Body of pancreas (tissue), 4 donors: ENCODE measurements around the gene PDE4D. TPM values are rescaled to one million over a fixed set of nuclear protein-coding genes. Genes with fewer than 3 reads are reported as not detected.

Experiments
- ATAC-seq: fragments of 150-250 bp; one replicate; pipeline ENCODE4 v1.9.1; 2016
- DNase-seq, 4 donors: peaks; one replicate each; pipeline ENCODE4 v3.0.0-alpha.2; 2019
- H3K27ac ChIP-seq, 4 donors: fragments of 200-600 bp; sonication (generic); 1 replicate in 3 of 4; 2 replicates in 1 of 4; pipeline versions ENCODE4 v1.5.1 to v1.6.1; 2016 to 2019; ENCODE audit warnings: mild to moderate bottlenecking in 1 of 4, mixed read lengths in 1 of 4, moderate library complexity in 1 of 4
- H3K27me3 ChIP-seq, 2 donors: fragments of 200-600 bp; sonication (generic); one replicate each; pipeline ENCODE4 v1.6.0; 2016; ENCODE audit warnings: mild to moderate bottlenecking in 1 of 2
- H3K36me3 ChIP-seq, 2 donors: fragments of 200-600 bp; sonication (generic); replicated peaks in 1 of 2; 2 replicates each; pipeline ENCODE4 v1.5.1; 2016; ENCODE audit warnings: low read depth in 2 of 2; ENCODE audit not compliant: insufficient read depth in 1 of 2
- H3K4me1 ChIP-seq: fragments of 200-600 bp; sonication (generic); one replicate; pipeline ENCODE4 v1.6.0; 2016
- H3K4me3 ChIP-seq, 2 donors: fragments of 200-600 bp; sonication (generic); 1 replicate in 1 of 2; 2 replicates in 1 of 2; pipeline ENCODE4 v1.5.1; 2016 to 2019
- H3K9me3 ChIP-seq, 3 donors: fragments of 200-600 bp; sonication (generic); 1 replicate in 2 of 3; 2 replicates in 1 of 3; pipeline ENCODE4 v1.5.1; 2016
- POLR2A ChIP-seq, 3 donors: fragments of 450-650 bp; IDR thresholded peaks; one replicate each; pipeline ENCODE4 v1.6.1; 2016; ENCODE audit warnings: antibody characterized with exemption in 3 of 3, mild to moderate bottlenecking in 2 of 3
- WGBS, 2 donors: methylation state at CpG; one replicate each; pipeline ENCODE4 v1.1.5; 2017; 5-methylcytosine and 5-hydroxymethylcytosine counted together
- intact Hi-C: fragments of 100-400 bp; cut with DNase I; formaldehyde crosslinking; loops from one replicate; pipeline ENCODE4 v1.15.1; 2023
- total RNA-seq, 2 donors: library from RNA; depleted of rRNA; stranded (reverse); fragments of >200 nt; gene quantifications; one replicate each; pipeline ENCODE4 v1.1.0, GENCODE V29; 2016
- TF ChIP-seq, protein P1 (sequence below), 7 experiments: fragments of 450-650 bp in 4 of 7; fragments of 200-600 bp in 3 of 7; sonication (generic) in 3 of 7; IDR thresholded peaks; one replicate each; pipeline ENCODE4 v1.5.1; 2016 to 2019; ENCODE audit warnings: antibody characterized with exemption in 7 of 7

Gene PDE4D
- total RNA-seq, 2 donors from 2014 or later = 8.6 to 9.2 TPM

DNA sequence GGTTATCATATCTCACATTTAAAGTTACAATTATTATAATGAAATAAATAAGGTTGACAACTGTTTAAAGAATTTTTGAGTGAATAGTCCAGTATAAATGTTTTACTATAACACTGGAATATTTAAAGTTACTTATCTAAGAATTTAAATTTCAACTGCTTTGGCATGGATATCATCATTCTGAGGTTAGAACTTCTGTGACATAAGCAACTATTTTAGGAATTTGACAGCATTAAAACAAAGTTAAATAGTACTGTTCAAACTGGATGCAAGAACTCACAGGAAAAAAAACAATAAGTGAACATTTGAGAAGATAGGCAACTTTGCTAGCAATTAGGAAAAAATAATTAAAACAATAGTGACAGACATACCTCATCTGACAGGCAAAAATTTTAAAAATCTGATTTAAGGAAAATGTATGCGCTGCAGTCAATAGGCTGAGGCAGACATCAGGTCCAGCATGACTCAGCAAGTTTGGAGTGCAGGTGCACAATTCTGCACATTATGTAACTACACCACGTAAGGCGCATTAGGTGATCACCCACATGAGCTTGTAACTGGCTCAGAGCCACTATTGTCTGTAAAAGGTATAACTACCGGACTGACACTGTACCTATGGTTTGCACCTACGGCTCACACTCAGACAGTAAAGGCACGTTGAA lies 180.6 kb downstream of the PDE4D start:
- Histone ChIP-seq H3K9me3 (no peaks in the 10 kb centered on the region), H3K27ac (no peak overlapping the region), H3K4me3 (no peak overlapping the region), H3K4me1 (no peaks in the 10 kb centered on the region), H3K27me3 (no peaks in the 10 kb centered on the region), H3K36me3 (no peaks in the 10 kb centered on the region)
- 89 to 92% methylated on average over 6 of the region's 6 CpGs for WGBS, 2 donors
- DNase-seq (no peak), ATAC-seq (no peak)
- TF ChIP-seq, protein P1, sequence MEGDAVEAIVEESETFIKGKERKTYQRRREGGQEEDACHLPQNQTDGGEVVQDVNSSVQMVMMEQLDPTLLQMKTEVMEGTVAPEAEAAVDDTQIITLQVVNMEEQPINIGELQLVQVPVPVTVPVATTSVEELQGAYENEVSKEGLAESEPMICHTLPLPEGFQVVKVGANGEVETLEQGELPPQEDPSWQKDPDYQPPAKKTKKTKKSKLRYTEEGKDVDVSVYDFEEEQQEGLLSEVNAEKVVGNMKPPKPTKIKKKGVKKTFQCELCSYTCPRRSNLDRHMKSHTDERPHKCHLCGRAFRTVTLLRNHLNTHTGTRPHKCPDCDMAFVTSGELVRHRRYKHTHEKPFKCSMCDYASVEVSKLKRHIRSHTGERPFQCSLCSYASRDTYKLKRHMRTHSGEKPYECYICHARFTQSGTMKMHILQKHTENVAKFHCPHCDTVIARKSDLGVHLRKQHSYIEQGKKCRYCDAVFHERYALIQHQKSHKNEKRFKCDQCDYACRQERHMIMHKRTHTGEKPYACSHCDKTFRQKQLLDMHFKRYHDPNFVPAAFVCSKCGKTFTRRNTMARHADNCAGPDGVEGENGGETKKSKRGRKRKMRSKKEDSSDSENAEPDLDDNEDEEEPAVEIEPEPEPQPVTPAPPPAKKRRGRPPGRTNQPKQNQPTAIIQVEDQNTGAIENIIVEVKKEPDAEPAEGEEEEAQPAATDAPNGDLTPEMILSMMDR (IDR thresholded peaks at IDR 0.05) = no peak
- no peak for TF ChIP-seq POLR2A (IDR thresholded peaks at IDR 0.05)
- intact Hi-C loops = no loop called here

DNA sequence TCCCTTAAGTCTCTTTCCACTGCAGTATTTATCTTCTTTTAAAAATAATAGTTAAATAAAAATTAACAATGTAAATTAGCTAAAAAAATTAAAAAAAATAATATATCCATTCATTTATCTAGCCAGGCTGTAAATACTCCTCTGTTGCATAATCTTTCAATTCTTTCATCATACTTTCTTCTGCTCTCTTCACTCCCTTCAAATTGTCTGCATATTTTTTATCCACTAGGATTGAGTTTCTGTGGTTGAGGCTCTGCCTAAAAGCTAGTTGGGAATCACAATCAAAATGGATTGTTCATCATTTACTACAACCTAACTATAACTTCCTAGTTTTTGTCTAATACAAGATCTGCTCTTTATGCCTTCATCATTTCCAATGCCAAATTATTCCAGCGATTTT lies 182.2 kb downstream of the PDE4D start:
- TF ChIP-seq POLR2A (IDR thresholded peaks at IDR 0.05) = no peak
- TF ChIP-seq, protein P1 (IDR thresholded peaks at IDR 0.05) = no peak
- intact Hi-C loops = no loop called here
- no peaks in the 10 kb centered on the region for H3K4me1 ChIP-seq
- H3K27ac ChIP-seq = no peak overlapping the region
- H3K9me3 ChIP-seq = no peaks in the 10 kb centered on the region
- H3K36me3 ChIP-seq = no peaks in the 10 kb centered on the region
- 26 to 63% methylated on average over 1 of the region's 1 CpG for WGBS, 2 donors
- no peaks in the 10 kb centered on the region for H3K27me3 ChIP-seq
- no peak overlapping the region for H3K4me3 ChIP-seq
- DNase-seq (no peak), ATAC-seq (no peak)

DNA sequence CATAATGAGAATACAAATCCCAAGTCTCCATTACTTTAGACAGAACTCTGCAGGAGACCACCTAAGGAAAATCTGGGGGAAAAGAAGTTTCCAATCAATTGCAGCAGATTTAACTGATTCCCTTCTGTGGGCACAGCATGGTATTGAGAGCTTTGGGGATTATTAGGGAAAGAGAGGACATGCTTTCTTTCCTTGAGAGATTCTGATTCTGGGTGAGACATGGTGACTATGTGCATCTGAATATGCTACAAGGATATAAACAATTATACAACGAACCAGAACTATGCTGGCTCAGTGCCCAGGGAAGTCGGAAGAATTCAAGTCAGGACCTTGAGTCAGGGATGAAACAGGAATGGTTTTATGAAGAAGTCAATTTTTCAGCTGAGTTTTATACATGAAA lies 183.7 kb downstream of the PDE4D start:
- peak in 1 of 4 donors; percentile 13 for DNase-seq

DNA sequence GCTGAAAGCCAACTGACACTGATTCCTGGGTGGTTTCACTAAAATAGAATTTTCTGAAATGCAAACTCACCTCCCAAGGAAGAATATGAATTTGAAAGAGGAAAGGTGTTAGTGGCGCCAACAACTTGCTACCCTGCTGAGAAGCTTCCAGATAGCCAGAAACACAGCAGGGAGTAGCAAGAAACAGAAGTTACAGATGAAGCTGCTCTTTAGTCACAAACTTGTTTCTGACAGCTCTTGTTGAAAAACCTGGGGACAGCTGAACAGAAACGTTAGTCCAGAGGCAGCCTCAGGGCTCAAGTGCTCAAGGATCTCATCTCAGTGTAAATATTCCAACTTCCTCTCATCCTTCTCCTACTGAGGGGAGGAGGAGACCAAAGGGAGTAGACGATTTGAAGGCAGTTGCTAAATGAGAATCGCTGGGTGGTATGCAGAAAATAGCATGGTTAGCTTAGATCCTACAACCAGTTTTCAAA lies 184.1 kb downstream of the PDE4D start:
- 27 to 34% methylated on average over 4 of the region's 4 CpGs for WGBS, 2 donors
- no peaks in the 10 kb centered on the region for H3K9me3 ChIP-seq
- intact Hi-C loops = no loop called here
- no peaks in the 10 kb centered on the region for H3K27me3 ChIP-seq
- no peak overlapping the region for H3K27ac ChIP-seq
- TF ChIP-seq, protein P1 (IDR thresholded peaks at IDR 0.05) = no peak
- no peak for TF ChIP-seq POLR2A (IDR thresholded peaks at IDR 0.05)
- H3K36me3 ChIP-seq = no peaks in the 10 kb centered on the region
- DNase-seq (no peak), ATAC-seq (no peak)
- H3K4me1 ChIP-seq = no peaks in the 10 kb centered on the region
- H3K4me3 ChIP-seq = no peak overlapping the region

More for the DNA sequence above, 183.7 kb downstream of the PDE4D start:
- 11 to 15% methylated on average over 2 of the region's 2 CpGs for WGBS, 2 donors
- no peak overlapping the region for H3K4me3 ChIP-seq
- H3K36me3 ChIP-seq = no peaks in the 10 kb centered on the region
- no peaks in the 10 kb centered on the region for H3K27me3 ChIP-seq
- no peaks in the 10 kb centered on the region for H3K9me3 ChIP-seq
- no peak overlapping the region for H3K27ac ChIP-seq
- no peaks in the 10 kb centered on the region for H3K4me1 ChIP-seq
- intact Hi-C loops = no loop called here
- ATAC-seq = no peak
- TF ChIP-seq, protein P1 (IDR thresholded peaks at IDR 0.05) = no peak
- TF ChIP-seq POLR2A (IDR thresholded peaks at IDR 0.05) = no peak

DNA sequence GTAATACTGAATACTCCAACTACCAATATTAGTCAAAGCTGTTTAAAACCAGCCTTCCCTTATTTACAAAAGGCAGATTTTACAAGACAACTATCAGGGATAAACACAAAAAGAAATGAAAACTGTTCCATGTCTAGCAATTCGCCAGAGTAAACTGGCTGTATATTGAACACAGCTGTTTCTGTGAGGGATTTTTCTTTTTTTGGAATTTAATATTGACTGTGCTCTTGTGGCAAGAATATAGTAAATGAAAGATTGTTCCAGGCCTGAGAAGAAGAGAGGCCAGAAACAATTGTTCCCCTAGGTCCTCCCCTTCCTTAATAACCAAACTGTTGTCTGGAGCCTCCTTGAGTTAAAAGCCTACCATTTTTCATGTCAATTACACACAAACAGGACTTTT lies 188.6 kb downstream of the PDE4D start:
- WGBS, 2 donors = 71 to 77% methylated on average over 1 of the region's 1 CpG
- Histone ChIP-seq H3K9me3 (no peaks in the 10 kb centered on the region), H3K36me3 (no peaks in the 10 kb centered on the region), H3K27ac (no peak overlapping the region), H3K4me3 (no peak overlapping the region), H3K27me3 (no peaks in the 10 kb centered on the region), H3K4me1 (no peaks in the 10 kb centered on the region)
- intact Hi-C loops = no loop called here
- ATAC-seq (no peak), DNase-seq (no peak)
- no peak for TF ChIP-seq POLR2A (IDR thresholded peaks at IDR 0.05)
- TF ChIP-seq, protein P1 (IDR thresholded peaks at IDR 0.05) = no peak
